ENCODE results near the gene ATP5F1D. TPM values are rescaled to one million over a fixed set of nuclear protein-coding genes. Genes with fewer than 3 reads are reported as not detected.

The ATP5F1D gene
- total and polyA plus RNA-seq, 2 of the 8 experiments (the other 6 are each of a cell fraction or from before 2014, with no cell fraction given) = 174 to 249 TPM

GRCh38 chr19:1273263-1274041 is 31.9 kb downstream of the ATP5F1D start:
- Histone ChIP-seq H3K14ac (ENCODE audit: insufficient read length) (no peak overlapping the region), H3K9me3 (ENCODE audit: insufficient read depth in 2 of 2, low read depth in 1 of 2, low read length in 1 of 2) (no peaks in the 10 kb centered on the region), H3K4ac (replicated peaks; ENCODE audit: insufficient read length, low read depth, low read length) (no peak overlapping the region), H3K9ac (replicated peaks in 1 of 4; ENCODE audit: extremely low read depth in 1 of 4, low read depth in 3 of 4, low read length in 3 of 4) (no peak overlapping the region; a peak in 1 of 7 replicates), H2AK5ac (ENCODE audit: low read depth, low read length) (no peak overlapping the region), H4K91ac (replicated peaks; ENCODE audit: insufficient read length, low read length) (no peak overlapping the region), H3K79me1 (ENCODE audit: low read depth, low read length) (peaks cover 22% of the 10 kb centered on the region), H3K4me1 (replicated peaks in 1 of 4; ENCODE audit: control insufficient read depth in 3 of 4, insufficient read depth in 4 of 4, low read length in 3 of 4) (peaks cover 4 to 30% (median 24%) of the 10 kb centered on the region in 4 experiments; a peak in 6 of 7 replicates), H2BK20ac (ENCODE audit: low read length) (no peak overlapping the region), H3K4me2 (ENCODE audit: insufficient read depth in 1 of 2, low read depth in 2 of 2, low read length in 2 of 2) (peak overlapping the region; percentile 4 to 80; a peak in 1 of 4 replicates), H3K27me3 (replicated peaks in 1 of 4; ENCODE audit: control insufficient read depth in 3 of 4, extremely low read depth in 1 of 4, insufficient read depth in 3 of 4, low read length in 3 of 4) (no peaks in the 10 kb centered on the region), H3K36me3 (ENCODE audit: control insufficient read depth in 2 of 4, insufficient read depth in 4 of 4, low read length in 3 of 4) (peaks cover 33 to 46% (median 41%) of the 10 kb centered on the region in 4 experiments), H3K18ac (ENCODE audit: extremely low read depth, low read length) (no peak overlapping the region), H2BK12ac (ENCODE audit: low read depth, low read length) (no peak overlapping the region), H4K20me1 (replicated peaks in 1 of 2; ENCODE audit: control insufficient read depth in 1 of 2, insufficient read depth in 2 of 2, low read length in 2 of 2) (peaks cover 7 to 23% of the 10 kb centered on the region in 2 experiments), H2BK15ac (ENCODE audit: low read length) (no peak overlapping the region), H2BK5ac (ENCODE audit: low read depth, low read length) (0 out of 2 replicates have a peak overlapping the region, but pooled peaks have one; percentile 60), H3K4me3 (ENCODE audit: extremely low read depth in 1 of 4, insufficient read depth in 2 of 4, low read depth in 3 of 4, low read length in 4 of 4) (peak overlapping the region in 1 of 4 experiments; percentile 78; a peak in 1 of 8 replicates), H4K5ac (ENCODE audit: insufficient read length, low read depth, low read length) (no peak overlapping the region), H2BK120ac (replicated peaks; ENCODE audit: low read depth, low read length) (no peak overlapping the region), H3K56ac (replicated peaks; ENCODE audit: insufficient read length, low read depth, low read length) (no peak overlapping the region), H4K8ac (ENCODE audit: extremely low read depth, insufficient read depth, low read length) (0 out of 2 replicates have a peak overlapping the region, but pooled peaks have one; percentile 36), H3K23ac (ENCODE audit: insufficient read length) (no peak overlapping the region), H3K23me2 (ENCODE audit: low read depth, low read length) (peaks cover 18% of the 10 kb centered on the region; the same call in 1 of the 2 replicates), H2AFZ (ENCODE audit: low read length) (no peak overlapping the region), H3K79me2 (ENCODE audit: control insufficient read depth in 1 of 2, insufficient read depth in 2 of 2, low read length in 2 of 2) (peaks cover 5 to 38% of the 10 kb centered on the region in 2 experiments), H3K27ac (ENCODE audit: low read depth, low read length) (peak overlapping the region; percentile 11; the same call in 1 of the 2 replicates)
- FAIRE-seq (no peak), DNase-seq (ENCODE audit: low read depth in 1 of 2, low spot score in 2 of 2) (no peak)
- POLR2A ChIA-PET (ENCODE audit: partially characterized antibody) = interaction anchor here (0.6 to 11.4 kb wide), 27 partner anchors 10 to 422 kb away, joined by 3 to 331 read pairs (median 5); partner anchors contain the start of genes ATP5F1D, CBARP and CIRBP
- CTCF ChIA-PET (ENCODE audit: partially characterized antibody) = interaction anchor here (1.3 to 3.1 kb wide), 3 partner anchors 12 to 29 kb away, joined by 5 to 29 read pairs (median 9); no protein-coding TSS in a partner anchor
- WGBS, 2 experiments (ENCODE audit: extremely low coverage in 1 of 2, insufficient coverage in 1 of 2, insufficient read length in 1 of 2, insufficient replicate concordance in 2 of 2, low coverage in 1 of 2, low lambda C conversion rate in 2 of 2, missing lambda C conversion rate in 1 of 2) = 94% methylated on average over 25 of the region's 25 CpGs; no CpG with 5 or more reads in 1 of the 2 experiments
- no peak for TF ChIP-seq KDM5A (IDR thresholded peaks at IDR 0.05; ENCODE audit: low read length)
- peak; percentile 75 to 84 for TF ChIP-seq POLR2A (IDR thresholded peaks at IDR 0.05; ENCODE audit: control extremely low read depth in 1 of 2, low read depth in 2 of 2, low read length in 2 of 2)
- no peak for TF ChIP-seq CEBPB (IDR thresholded peaks at IDR 0.05; ENCODE audit: low read depth, low read length)
- peak; percentile 94 for TF ChIP-seq POLR2AphosphoS5 (IDR thresholded peaks at IDR 0.05; ENCODE audit: low read depth, low read length)

Measured in H1 (cell line).